SU-DHL-6 (cell line): Measurements from ENCODE around the gene PLAC1.

Experiments
- EZH2phosphoT487 ChIP-seq: fragments of 200-600 bp; sonication (generic), shearing (Covaris generic); conservative IDR thresholded peaks from 2 replicates; pipeline ENCODE4 v1.6.1; 2018; ENCODE audit warnings: mild to moderate bottlenecking, antibody characterized with exemption, low read length, moderate library complexity, mixed read lengths
- TF ChIP-seq, protein P1 (sequence below): fragments of 200-600 bp; sonication (generic); IDR thresholded peaks from one replicate; pipeline ENCODE4 v1.5.1; 2017; ENCODE audit warnings: antibody characterized with exemption, mild to moderate bottlenecking, low read length, moderate library complexity; ENCODE audit not compliant: insufficient read depth, poor library complexity, severe bottlenecking

GRCh38 chrX:134591502-134591901 lies 66.8 kb downstream of the PLAC1 start:
- TF ChIP-seq, protein P1, sequence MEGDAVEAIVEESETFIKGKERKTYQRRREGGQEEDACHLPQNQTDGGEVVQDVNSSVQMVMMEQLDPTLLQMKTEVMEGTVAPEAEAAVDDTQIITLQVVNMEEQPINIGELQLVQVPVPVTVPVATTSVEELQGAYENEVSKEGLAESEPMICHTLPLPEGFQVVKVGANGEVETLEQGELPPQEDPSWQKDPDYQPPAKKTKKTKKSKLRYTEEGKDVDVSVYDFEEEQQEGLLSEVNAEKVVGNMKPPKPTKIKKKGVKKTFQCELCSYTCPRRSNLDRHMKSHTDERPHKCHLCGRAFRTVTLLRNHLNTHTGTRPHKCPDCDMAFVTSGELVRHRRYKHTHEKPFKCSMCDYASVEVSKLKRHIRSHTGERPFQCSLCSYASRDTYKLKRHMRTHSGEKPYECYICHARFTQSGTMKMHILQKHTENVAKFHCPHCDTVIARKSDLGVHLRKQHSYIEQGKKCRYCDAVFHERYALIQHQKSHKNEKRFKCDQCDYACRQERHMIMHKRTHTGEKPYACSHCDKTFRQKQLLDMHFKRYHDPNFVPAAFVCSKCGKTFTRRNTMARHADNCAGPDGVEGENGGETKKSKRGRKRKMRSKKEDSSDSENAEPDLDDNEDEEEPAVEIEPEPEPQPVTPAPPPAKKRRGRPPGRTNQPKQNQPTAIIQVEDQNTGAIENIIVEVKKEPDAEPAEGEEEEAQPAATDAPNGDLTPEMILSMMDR = no peak
- no peak for TF ChIP-seq EZH2phosphoT487
